SK-N-SH (cell line): ENCODE measurements around the gene TPMT. TPM values are rescaled to one million over a fixed set of nuclear protein-coding genes. Genes with fewer than 3 reads are reported as not detected.

Source experiments
- CTCF ChIA-PET: fragments of 300-600, 350-600 bp; formaldehyde crosslinking; extraction: SDS; loops from one replicate; lab custom pipeline; 2021; lab: Yijun Ruan, JAX
- POLR2A ChIA-PET: fragments of 350-600 bp; sonication (Branson Sonifier 250); formaldehyde crosslinking; extraction: SDS; loops from one replicate; lab custom pipeline; 2020; ENCODE audit warnings: antibody characterized with exemption, inconsistent platforms; lab: Yijun Ruan, JAX
- DNase-seq: peaks from one replicate; pipeline ENCODE4 v3.0.0; 2012
- H2AFZ ChIP-seq: fragments of 200-600 bp; sonication (generic); 2 replicates; pipeline ENCODE4 v1.8.1; 2016; ENCODE audit warnings: antibody characterized with exemption, mild to moderate bottlenecking, low read depth
- H3F3A ChIP-seq: fragments of 200-600 bp; sonication (generic); replicated peaks from 2 replicates; pipeline ENCODE3; 2016; ENCODE audit warnings: antibody characterized with exemption, mild to moderate bottlenecking; ENCODE audit not compliant: insufficient read depth
- H3K27ac ChIP-seq, 2 experiments: fragments of 200-500 bp in 1 of 2; fragments of 200-600 bp in 1 of 2; sonication (Bioruptor generic) in 1 of 2; sonication (generic), shearing (Covaris generic) in 1 of 2; 2 replicates each; pipeline versions ENCODE4 v1.5.1 to v1.6.1; 2014 to 2016; ENCODE audit warnings: low read depth in 2 of 2, inconsistent platforms in 1 of 2, low read length in 1 of 2, mild to moderate bottlenecking in 1 of 2, mixed read lengths in 1 of 2
- H3K27me3 ChIP-seq: fragments of 200-600 bp; sonication (generic), shearing (Covaris generic); 2 replicates; pipeline ENCODE4 v1.6.1; 2016; ENCODE audit warnings: mixed run types; ENCODE audit not compliant: insufficient read depth
- H3K36me3 ChIP-seq, 2 experiments: fragments of 200-500 bp in 1 of 2; fragments of 200-600 bp in 1 of 2; sonication (Bioruptor generic) in 1 of 2; sonication (generic) in 1 of 2; replicated peaks in 1 of 2; 2 replicates each; pipeline versions ENCODE3 to v1.5.1; 2014 to 2016; ENCODE audit warnings: low read length in 1 of 2, mild to moderate bottlenecking in 1 of 2; ENCODE audit not compliant: insufficient read depth in 2 of 2, control insufficient read depth in 1 of 2
- H3K4me1 ChIP-seq, 2 experiments: fragments of 200-500 bp in 1 of 2; fragments of 200-600 bp in 1 of 2; sonication (Bioruptor generic) in 1 of 2; sonication (generic), shearing (Covaris generic) in 1 of 2; 2 replicates each; pipeline versions ENCODE4 v1.5.1 to v1.6.1; 2014 to 2016; ENCODE audit warnings: low read depth in 1 of 2, low read length in 1 of 2, mixed run types in 1 of 2; ENCODE audit not compliant: insufficient read depth in 2 of 2, control insufficient read depth in 1 of 2
- H3K4me2 ChIP-seq: fragments of 200-600 bp; sonication (generic), shearing (Covaris generic); 2 replicates; pipeline ENCODE4 v1.6.1; 2017; ENCODE audit warnings: mixed run types
- H3K4me3 ChIP-seq, 2 experiments: fragments of 200-500 bp in 1 of 2; fragments of 200-600 bp in 1 of 2; sonication (Bioruptor generic) in 1 of 2; sonication (generic), shearing (Covaris generic) in 1 of 2; 2 replicates each; pipeline versions ENCODE4 v1.5.1 to v1.8.1; 2014 to 2016; ENCODE audit warnings: low read depth in 2 of 2, inconsistent platforms in 1 of 2, low read length in 1 of 2, mild to moderate bottlenecking in 1 of 2, mixed read lengths in 1 of 2, moderate library complexity in 1 of 2
- H3K79me2 ChIP-seq: fragments of 200-600 bp; sonication (generic); 2 replicates; pipeline ENCODE4 v1.8.1; 2017; ENCODE audit warnings: mild to moderate bottlenecking; ENCODE audit not compliant: insufficient read depth
- H3K9ac ChIP-seq: fragments of 200-600 bp; sonication (generic); 2 replicates; pipeline ENCODE4 v1.6.1; 2017; ENCODE audit warnings: mixed run types
- H3K9me2 ChIP-seq: fragments of 200-600 bp; sonication (generic); 2 replicates; pipeline ENCODE4 v1.6.1; 2017; ENCODE audit warnings: mixed run types
- H3K9me3 ChIP-seq: fragments of 200-600 bp; sonication (generic); 2 replicates; pipeline ENCODE4 v1.6.1; 2017; ENCODE audit warnings: mixed run types, mild to moderate bottlenecking, moderate library complexity
- H4K20me1 ChIP-seq: fragments of 200-600 bp; sonication (generic); 2 replicates; pipeline ENCODE4 v1.6.1; 2017; ENCODE audit warnings: mild to moderate bottlenecking, mixed run types; ENCODE audit not compliant: insufficient read depth
- ELF1 ChIP-seq: IDR thresholded peaks from 2 replicates; pipeline ENCODE4 v1.4.0; 2012
- EP300 ChIP-seq, 2 experiments: IDR thresholded peaks; 2 replicates each; pipeline versions ENCODE4 v1.4.0 to v1.6.1; 2012; ENCODE audit warnings: borderline replicate concordance in 1 of 2, low read depth in 1 of 2, low read length in 1 of 2
- FOXJ3 ChIP-seq: sonication (generic); formaldehyde crosslinking; IDR thresholded peaks from 2 replicates; pipeline ENCODE4 v1.5.1; 2020; ENCODE audit warnings: mild to moderate bottlenecking, missing genetic modification reagents
- GABPA ChIP-seq: IDR thresholded peaks from 2 replicates; pipeline ENCODE4 v1.4.0; 2012; ENCODE audit warnings: low read depth, mild to moderate bottlenecking
- MEF2A ChIP-seq: IDR thresholded peaks from 2 replicates; pipeline ENCODE4 v1.4.0; 2012; ENCODE audit warnings: low read depth, borderline replicate concordance
- MXI1 ChIP-seq: IDR thresholded peaks from 2 replicates; pipeline ENCODE4 v1.6.1; 2012; ENCODE audit warnings: mild to moderate bottlenecking, low read depth, low read length, improper control_type of control experiment
- RCOR1 ChIP-seq: fragments of 150-350 bp; IDR thresholded peaks from 2 replicates; pipeline ENCODE4 v1.6.1; 2017; ENCODE audit warnings: antibody characterized with exemption, low read length
- RXRA ChIP-seq: IDR thresholded peaks from 2 replicates; pipeline ENCODE4 v1.4.0; 2012; ENCODE audit warnings: low read depth, mild to moderate bottlenecking, borderline replicate concordance
- TAF1 ChIP-seq: IDR thresholded peaks from 2 replicates; pipeline ENCODE4 v1.6.1; 2012; ENCODE audit warnings: low read depth, mild to moderate bottlenecking, low read length, moderate library complexity, borderline replicate concordance
- TCF12 ChIP-seq: IDR thresholded peaks from 2 replicates; pipeline ENCODE4 v1.4.0; 2012
- WGBS: methylation state at CpG from one replicate; pipeline ENCODE4 v1.1.6; 2017; ENCODE audit warnings: low lambda C conversion rate; 5-methylcytosine and 5-hydroxymethylcytosine counted together
- polyA plus RNA-seq, 3 experiments: library from polyadenylated mRNA; depleted of rRNA; stranded (reverse); fragments of >200 nt; gene quantifications; 2 replicates each; pipeline ENCODE4 v1.2.3, GENCODE V29; 2012
- TF ChIP-seq, protein P1 (sequence below): fragments of 150-350 bp; IDR thresholded peaks from 2 replicates; pipeline ENCODE4 v1.6.1; 2016; ENCODE audit warnings: mild to moderate bottlenecking, low read depth, low read length
- TF ChIP-seq, protein P2 (sequence below): IDR thresholded peaks from 2 replicates; pipeline ENCODE4 v1.6.1; 2012; ENCODE audit warnings: mild to moderate bottlenecking, low read depth, low read length, moderate library complexity

TPMT gene
- polyA plus RNA-seq, 1 of the 3 experiments (the other 2 are of a cell fraction): 8.1 TPM

DNA sequence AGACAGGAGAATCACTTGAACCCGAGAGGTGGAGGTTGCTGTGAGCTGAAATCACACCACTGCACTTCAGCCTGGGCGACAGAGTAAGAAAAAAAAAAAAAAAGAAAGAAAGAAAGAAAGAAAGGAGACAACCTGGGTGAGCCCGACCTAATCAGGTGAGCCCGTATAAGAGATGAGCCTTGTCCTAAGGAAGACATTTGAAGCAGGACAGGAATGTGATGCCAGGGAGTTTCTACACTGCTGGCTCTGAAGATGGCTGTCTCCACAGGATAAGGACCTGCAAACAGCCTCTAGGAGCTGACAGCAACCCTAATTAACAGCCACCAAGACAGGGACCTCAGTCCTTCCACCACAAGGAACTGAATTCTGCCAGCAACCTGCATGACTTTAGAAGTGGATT is 74.3 kb downstream of the TPMT start (continued):
- TF ChIP-seq RXRA (no peak), TAF1 (no peak), MEF2A (no peak), FOXJ3 (no peak), TCF12 (no peak)
- TF ChIP-seq, protein P1, sequence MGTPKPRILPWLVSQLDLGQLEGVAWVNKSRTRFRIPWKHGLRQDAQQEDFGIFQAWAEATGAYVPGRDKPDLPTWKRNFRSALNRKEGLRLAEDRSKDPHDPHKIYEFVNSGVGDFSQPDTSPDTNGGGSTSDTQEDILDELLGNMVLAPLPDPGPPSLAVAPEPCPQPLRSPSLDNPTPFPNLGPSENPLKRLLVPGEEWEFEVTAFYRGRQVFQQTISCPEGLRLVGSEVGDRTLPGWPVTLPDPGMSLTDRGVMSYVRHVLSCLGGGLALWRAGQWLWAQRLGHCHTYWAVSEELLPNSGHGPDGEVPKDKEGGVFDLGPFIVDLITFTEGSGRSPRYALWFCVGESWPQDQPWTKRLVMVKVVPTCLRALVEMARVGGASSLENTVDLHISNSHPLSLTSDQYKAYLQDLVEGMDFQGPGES: no peak
- TF ChIP-seq, protein P2, sequence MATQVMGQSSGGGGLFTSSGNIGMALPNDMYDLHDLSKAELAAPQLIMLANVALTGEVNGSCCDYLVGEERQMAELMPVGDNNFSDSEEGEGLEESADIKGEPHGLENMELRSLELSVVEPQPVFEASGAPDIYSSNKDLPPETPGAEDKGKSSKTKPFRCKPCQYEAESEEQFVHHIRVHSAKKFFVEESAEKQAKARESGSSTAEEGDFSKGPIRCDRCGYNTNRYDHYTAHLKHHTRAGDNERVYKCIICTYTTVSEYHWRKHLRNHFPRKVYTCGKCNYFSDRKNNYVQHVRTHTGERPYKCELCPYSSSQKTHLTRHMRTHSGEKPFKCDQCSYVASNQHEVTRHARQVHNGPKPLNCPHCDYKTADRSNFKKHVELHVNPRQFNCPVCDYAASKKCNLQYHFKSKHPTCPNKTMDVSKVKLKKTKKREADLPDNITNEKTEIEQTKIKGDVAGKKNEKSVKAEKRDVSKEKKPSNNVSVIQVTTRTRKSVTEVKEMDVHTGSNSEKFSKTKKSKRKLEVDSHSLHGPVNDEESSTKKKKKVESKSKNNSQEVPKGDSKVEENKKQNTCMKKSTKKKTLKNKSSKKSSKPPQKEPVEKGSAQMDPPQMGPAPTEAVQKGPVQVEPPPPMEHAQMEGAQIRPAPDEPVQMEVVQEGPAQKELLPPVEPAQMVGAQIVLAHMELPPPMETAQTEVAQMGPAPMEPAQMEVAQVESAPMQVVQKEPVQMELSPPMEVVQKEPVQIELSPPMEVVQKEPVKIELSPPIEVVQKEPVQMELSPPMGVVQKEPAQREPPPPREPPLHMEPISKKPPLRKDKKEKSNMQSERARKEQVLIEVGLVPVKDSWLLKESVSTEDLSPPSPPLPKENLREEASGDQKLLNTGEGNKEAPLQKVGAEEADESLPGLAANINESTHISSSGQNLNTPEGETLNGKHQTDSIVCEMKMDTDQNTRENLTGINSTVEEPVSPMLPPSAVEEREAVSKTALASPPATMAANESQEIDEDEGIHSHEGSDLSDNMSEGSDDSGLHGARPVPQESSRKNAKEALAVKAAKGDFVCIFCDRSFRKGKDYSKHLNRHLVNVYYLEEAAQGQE: no peak

DNA sequence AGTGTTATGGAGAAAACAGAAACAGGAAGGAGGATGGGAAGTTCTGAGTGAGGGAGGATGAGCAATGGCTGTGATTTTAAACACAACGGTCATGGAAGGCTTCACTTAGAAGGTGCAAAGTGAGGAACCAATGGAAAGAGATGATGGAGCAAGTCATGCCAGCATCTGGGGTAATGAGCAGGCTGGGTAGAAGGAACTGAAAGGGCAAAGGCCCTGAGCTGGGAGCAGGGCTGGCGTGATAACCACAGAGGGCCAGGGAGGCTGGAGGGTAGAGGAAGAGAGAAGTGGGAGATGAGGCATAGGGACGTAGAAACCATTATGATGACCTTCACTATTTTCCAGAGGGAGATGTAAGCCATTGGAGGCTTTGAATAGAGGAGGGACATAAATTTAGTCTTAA is 76.0 kb downstream of the TPMT start:
- Histone ChIP-seq H3K27ac (no peak overlapping the region), H3K4me2 (no peak overlapping the region), H3K79me2 (no peaks in the 10 kb centered on the region), H3K9me2 (no peaks in the 10 kb centered on the region), H4K20me1 (no peaks in the 10 kb centered on the region), H3K4me1 (no peaks in the 10 kb centered on the region), H3K36me3 (no peaks in the 10 kb centered on the region), H3K27me3 (no peaks in the 10 kb centered on the region), H3K9me3 (no peaks in the 10 kb centered on the region), H3F3A (no peaks in the 10 kb centered on the region), H2AFZ (no peak overlapping the region), H3K9ac (no peak overlapping the region), H3K4me3 (no peak overlapping the region)
- TF ChIP-seq GABPA (no peak), EP300 (IDR thresholded peaks at IDR 0.05; ENCODE audit: borderline replicate concordance in 1 of 2, low read depth in 1 of 2, low read length in 1 of 2) (no peak), RCOR1 (no peak), MXI1 (no peak), ELF1 (no peak), FOXJ3 (no peak)
- WGBS: 92% methylated on average over 3 of the region's 3 CpGs
- ChIA-PET POLR2A (no interaction called here), CTCF (no interaction called here)
- no peak for DNase-seq

Other genes starting within 250 kb of the TPMT start
- gene KIF13A, start 167.4 kb downstream of the TPMT start, polyA plus RNA-seq (2012; rRNA removed): 18.2 and 23.1 TPM in 2 replicates
- gene NHLRC1, start 32.4 kb downstream of the TPMT start, polyA plus RNA-seq (2012; rRNA removed): 0.15 and 0.29 TPM in 2 replicates
- gene KDM1B, start 345 bp upstream of the TPMT start, polyA plus RNA-seq (2012; rRNA removed): 9.4 and 11.7 TPM in 2 replicates
- gene DEK, start 109.5 kb upstream of the TPMT start, polyA plus RNA-seq (2012; rRNA removed): 34.2 and 35.7 TPM in 2 replicates
- 1.2 and 1.8 TPM in 2 replicates for gene RNF144B, start 232.3 kb upstream of the TPMT start, polyA plus RNA-seq (2012; rRNA removed)